HG02678 (cell line): ENCODE results near the gene FOXC1.

Source experiments
- ATAC-seq: cut with Tn5 transposase; IDR thresholded peaks from one replicate; pipeline ENCODE4 v1.9.1; 2021; ENCODE audit warnings: mild to moderate bottlenecking, moderate library complexity; ENCODE audit not compliant: unreplicated experiment

The FOXC1 gene

DNA sequence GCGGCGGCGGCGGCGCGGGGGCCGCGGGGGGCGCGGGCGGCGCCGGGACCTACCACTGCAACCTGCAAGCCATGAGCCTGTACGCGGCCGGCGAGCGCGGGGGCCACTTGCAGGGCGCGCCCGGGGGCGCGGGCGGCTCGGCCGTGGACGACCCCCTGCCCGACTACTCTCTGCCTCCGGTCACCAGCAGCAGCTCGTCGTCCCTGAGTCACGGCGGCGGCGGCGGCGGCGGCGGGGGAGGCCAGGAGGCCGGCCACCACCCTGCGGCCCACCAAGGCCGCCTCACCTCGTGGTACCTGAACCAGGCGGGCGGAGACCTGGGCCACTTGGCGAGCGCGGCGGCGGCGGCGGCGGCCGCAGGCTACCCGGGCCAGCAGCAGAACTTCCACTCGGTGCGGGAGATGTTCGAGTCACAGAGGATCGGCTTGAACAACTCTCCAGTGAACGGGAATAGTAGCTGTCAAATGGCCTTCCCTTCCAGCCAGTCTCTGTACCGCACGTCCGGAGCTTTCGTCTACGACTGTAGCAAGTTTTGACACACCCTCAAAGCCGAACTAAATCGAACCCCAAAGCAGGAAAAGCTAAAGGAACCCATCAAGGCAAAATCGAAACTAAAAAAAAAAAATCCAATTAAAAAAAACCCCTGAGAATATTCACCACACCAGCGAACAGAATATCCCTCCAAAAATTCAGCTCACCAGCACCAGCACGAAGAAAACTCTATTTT is 2.0 kb downstream of the FOXC1 start:
- ATAC-seq, result no peak

DNA sequence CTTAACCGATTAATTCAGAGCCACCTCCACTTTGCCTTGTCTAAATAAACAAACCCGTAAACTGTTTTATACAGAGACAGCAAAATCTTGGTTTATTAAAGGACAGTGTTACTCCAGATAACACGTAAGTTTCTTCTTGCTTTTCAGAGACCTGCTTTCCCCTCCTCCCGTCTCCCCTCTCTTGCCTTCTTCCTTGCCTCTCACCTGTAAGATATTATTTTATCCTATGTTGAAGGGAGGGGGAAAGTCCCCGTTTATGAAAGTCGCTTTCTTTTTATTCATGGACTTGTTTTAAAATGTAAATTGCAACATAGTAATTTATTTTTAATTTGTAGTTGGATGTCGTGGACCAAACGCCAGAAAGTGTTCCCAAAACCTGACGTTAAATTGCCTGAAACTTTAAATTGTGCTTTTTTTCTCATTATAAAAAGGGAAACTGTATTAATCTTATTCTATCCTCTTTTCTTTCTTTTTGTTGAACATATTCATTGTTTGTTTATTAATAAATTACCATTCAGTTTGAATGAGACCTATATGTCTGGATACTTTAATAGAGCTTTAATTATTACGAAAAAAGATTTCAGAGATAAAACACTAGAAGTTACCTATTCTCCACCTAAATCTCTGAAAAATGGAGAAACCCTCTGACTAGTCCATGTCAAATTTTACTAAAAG is 2.7 kb downstream of the FOXC1 start:
- ATAC-seq, result no peak

DNA sequence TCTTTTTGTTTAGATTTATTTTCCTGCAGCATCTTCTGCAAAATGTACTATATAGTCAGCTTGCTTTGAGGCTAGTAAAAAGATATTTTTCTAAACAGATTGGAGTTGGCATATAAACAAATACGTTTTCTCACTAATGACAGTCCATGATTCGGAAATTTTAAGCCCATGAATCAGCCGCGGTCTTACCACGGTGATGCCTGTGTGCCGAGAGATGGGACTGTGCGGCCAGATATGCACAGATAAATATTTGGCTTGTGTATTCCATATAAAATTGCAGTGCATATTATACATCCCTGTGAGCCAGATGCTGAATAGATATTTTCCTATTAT is 3.2 kb downstream of the FOXC1 start:
- ATAC-seq, result no peak

DNA sequence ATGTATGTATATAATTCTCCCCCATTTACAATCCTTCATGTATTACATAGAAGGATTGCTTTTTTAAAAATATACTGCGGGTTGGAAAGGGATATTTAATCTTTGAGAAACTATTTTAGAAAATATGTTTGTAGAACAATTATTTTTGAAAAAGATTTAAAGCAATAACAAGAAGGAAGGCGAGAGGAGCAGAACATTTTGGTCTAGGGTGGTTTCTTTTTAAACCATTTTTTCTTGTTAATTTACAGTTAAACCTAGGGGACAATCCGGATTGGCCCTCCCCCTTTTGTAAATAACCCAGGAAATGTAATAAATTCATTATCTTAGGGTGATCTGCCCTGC is 3.6 kb downstream of the FOXC1 start:
- no peak for ATAC-seq

DNA sequence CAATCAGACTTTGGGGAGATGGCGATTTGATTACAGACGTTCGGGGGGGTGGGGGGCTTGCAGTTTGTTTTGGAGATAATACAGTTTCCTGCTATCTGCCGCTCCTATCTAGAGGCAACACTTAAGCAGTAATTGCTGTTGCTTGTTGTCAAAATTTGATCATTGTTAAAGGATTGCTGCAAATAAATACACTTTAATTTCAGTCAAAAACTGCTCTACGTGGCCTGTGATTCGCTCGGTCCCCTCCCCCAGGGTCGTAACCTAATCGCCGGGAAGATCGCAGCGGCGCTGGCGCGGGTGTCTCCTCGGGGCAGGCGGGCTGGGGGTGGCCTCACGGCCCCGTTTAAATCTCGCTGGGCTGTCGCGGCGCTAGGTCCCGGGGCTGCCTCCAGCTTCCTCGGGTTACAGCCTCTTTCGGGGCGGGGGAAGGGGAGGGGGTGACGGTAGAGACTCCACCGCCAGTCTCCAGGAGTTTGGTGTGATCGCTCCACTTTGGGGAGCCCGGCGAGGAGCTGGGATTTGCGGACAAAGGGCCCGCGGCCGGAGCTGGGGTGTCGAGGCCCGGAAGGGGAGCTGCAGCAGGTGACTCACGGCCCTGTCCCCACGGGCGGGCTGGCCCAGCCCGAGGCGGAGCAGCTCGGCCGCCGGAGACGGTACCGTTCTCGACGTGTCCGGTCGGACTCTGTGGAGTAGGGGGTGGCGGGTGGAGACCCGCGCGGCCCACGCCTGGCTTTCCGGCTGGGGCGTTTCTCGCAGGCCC is 4.2 kb downstream of the FOXC1 start:
- no peak for ATAC-seq

DNA sequence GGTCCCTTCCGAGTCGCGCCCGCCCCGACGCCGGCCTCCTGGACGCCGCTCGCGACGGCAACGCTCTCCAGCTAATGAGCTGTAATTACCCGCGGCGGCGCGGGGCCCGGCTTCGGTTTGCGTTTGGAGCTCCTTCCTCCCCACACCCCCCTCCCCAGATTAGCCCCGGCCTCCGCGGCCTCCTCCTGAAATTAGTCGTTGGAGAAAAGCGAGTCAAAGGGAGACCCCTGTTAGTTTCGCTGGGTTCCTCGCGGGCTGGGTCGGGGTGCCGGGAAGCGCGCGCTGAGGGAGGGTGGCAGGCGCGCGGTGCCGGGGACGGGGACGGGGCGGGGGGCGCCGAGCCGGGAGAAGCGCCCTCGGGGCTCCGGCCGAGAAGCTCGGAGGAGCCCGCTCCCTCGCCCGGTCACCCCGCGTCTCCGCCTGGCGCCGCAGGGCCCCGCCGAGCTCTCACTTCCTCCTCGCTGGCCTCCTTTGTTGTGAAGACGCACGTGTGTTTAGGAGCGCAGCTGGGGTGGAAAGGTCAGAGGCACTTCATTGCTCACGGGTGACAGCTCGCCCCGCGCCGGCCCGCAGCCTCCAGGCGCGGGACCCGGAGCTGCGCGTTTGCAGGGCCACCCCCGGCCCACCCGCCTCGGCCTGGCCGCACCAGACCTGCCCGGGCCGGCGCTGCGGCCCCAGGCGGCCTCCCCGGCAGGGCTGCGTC is 4.9 kb downstream of the FOXC1 start:
- ATAC-seq, result no peak

DNA sequence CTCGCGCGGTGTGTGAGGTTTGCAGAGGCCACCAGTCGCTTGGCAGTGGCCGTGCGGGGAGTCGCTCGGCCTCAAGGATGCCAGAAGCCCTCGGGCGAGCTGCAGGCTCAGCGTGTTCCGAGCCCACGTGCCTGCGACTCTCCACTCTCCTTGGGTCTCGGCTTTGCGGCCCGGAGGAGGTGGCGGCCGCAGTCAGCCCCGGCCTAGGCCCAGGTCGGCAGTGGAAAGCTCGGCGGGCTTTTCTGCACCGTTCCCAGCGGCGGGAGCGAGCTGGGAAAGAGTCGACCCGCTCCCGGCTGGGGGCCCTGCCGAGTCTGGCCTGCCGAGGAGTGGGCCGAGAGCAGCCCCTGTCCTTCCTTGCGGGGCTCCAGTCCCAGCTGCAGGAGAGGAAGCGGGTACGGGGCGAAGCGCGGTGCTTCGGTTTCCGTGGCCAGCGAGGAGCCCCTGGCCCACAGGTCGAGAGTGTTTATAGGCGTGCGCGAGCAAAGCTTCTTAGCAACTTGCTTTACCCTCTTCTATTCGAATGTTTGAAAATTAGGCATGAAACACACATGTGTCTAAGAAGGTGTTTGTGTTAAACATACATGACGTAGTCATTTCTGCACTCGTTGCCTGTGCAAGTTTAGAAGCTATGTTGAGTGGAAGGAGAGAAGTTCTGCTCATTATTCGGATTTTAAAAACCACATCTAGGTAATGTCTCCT is 5.6 kb downstream of the FOXC1 start:
- no peak for ATAC-seq

DNA sequence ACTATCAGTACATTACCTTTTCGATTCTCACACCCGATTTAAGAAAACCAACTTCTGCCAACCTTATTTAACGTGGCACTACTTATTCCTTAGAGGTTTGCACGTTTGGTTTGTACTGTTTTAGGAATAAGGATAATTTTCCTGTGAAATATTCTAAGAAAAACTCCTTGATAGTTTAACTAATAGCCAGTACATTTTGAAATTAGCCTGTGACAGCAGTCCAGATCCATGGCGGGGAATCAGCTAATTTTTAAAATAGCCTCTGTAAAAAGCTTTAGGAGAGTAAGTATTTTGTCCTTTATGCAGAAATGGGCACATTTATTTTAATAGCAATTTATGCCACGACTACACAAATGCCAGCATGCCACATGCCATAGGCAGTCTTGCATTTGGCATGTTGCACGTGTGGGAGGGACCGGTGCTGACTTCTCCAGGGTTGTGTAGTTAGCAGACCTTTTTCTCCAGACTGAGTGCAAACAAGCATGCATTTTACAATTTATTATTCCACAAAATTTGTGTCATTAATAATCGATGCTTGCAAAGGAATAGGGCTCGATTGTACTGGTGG is 6.2 kb downstream of the FOXC1 start:
- ATAC-seq, result no peak

DNA sequence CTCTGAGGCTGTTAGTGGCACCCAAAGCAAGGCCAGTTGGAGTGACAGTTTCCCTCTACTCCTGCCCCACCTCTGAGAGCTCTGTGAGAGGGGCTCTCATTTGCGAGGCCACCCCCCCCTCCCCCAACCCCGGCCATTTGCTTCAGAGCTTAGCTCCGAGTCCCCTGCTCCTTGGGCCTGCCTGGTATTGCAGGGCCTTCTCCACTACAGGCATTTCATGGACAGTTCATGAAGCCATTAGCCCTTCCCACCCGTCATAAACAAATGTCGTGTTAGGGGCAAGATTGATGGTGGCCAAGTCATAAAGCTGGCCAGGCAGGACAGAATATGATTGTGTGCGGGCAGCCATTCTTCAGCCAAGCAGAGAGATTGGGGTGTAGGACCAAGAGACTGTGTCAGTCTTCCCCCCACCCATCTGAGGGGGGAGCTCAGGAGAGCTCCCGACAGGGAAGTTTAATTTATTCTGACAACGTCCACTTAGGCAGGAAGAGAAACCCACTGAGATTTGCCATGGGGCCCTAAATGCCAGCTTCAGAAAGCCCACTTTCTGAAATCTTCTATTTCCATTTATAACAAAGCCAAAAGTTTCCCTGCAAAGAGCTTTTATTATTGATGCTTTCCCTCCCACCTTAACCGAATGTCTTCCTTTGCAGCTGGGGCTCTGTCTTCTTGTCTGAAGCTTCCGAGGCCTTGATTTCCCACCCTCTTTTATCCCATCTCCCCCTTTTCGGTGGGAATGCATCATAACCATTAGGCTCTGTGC is 7.2 kb downstream of the FOXC1 start:
- no peak for ATAC-seq

DNA sequence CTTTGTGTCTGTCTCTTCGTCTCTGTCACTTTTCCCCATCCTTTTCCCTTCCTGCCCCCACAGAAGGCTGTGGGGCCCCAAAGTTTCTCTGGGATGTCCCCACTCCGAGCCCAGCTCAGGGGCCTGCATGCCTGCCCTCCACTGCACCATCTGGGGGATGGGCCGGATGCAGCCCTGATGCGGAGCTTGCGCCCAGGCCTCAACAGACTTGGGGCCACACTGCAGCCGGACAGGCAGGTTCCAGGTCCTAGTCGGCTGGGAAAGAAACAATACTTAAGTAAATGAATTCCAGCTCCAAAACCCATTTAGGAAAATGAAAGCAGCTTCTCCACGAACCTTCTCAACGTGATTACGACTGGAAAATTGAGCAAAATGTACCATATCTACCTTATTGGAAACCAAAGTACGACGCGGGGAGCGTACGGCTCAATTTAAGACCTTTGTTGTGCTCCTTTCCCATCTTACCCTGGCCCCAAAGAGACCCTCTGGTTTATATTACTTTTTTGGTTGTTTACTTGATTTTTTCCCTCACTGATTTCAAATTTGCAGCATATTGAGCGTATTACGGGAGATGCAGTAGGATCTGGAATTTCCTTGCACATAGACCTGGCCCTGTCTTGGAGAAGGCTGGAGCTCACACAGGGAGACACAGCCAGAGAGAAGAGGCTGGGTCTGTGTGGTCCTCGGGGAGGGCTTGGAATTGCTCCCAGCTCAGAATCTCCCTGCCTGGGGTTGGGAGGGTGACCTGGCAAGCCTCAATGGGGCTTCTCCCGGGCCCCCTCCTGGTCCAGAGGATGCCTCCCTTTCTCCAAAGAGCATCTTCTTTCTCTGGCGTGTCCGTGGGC is 8.0 kb downstream of the FOXC1 start:
- no peak for ATAC-seq

DNA sequence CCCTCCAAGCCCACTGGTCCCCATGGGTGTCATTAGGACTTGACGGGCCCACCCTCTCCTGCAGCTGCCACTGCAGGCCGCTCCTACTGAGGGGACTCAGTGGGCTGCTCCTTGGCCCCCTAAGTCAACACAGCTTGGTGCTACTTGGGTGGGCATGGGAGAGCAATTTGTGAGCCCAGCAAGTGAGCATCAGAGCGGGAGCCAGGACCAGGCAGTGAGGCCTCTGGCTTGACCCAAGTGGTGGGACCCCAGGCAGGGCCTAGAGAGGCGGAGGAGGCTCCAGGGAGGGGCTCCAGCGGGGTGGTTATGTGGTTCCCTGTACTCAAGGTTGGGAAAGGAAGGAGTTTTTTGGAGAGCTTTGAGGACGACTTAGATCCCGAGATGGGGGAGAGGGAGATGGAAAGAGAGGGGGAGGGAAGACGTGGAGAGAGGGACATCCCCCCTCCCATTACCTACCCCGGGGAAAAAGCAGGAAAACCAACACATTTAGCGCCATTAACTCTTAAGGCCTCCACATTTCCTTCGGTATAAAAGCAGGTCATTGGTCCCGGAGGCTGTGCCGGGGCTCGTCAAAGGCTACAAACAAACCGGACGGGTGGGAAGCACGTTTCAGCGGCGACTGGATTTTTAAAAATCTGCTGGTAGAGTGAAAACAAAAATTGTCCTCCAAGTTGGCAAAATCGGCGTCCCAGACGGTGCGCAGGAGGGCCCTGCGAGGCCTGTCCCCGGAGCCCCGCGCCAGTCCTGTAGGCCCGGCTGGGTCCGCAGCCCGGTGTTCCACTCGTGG is 8.8 kb downstream of the FOXC1 start:
- no peak for ATAC-seq

DNA sequence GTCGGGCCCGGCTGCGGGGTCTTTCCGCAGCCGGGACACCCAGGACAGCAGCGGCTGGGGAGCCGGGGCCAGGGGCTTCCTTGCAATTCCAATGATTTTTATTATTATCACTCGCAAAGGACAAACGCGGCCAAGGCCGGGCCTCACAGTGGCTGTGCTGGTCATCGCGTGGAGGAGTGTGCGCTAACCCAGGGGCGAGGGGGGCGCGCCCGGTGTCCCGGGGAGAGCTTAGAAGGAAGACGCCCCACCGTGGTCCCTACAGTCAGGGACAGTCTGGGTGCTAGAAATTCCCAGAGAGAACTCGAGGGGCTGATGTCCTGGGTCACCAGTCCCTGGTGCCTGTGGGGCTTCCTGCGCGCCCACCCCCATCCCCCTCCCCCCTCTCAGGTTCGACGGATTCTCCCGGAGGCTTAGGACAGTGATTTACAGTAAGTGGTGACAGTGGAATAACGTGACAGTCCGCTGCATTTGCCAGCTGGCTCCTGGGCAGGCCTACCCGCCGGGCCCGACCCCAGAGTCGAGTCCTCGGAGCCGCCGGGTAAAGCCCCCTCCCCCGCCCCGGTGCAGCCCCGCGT is 9.5 kb downstream of the FOXC1 start:
- ATAC-seq, result no peak

DNA sequence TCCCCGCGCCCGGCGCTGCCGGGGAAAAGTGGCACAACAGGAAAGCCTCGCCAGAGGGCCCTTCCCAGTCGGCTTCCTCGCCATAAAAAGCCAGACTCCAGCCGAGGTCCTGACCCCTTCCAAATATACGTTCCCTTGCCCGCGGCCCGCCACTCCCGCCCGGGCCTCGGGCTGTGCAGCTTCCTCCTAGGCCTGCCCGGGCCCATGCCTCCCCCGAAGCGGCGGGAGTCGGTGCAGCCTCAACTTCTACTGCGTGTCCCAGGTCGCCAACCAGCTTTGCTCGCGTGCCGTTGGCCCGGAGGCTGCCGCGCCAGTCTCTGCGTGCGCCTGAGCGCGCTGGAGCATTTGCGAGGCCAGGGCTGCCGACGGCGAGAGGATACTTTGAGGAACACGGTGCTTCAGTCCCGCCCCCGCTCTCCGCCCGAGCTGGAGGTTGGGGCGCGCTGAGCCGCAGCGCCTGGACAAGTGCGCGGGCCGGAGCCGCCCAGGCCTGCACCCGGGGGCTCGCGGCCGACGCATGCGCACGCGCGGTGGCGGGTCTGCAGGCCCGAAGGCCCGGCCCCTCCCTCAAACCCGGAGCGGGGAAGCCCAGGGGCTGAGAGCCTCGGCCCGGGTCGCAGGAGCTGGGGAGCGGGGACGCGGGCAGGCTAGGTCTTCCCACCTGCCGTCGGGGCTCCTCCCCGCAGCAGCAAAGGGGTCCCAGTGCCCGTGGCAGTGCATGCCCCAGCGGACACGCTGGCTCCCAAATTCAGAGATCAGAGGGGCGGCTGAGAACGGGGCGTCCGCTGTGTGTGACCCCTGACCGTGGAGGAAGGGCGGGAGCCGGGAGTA is 10.2 kb downstream of the FOXC1 start:
- no peak for ATAC-seq

DNA sequence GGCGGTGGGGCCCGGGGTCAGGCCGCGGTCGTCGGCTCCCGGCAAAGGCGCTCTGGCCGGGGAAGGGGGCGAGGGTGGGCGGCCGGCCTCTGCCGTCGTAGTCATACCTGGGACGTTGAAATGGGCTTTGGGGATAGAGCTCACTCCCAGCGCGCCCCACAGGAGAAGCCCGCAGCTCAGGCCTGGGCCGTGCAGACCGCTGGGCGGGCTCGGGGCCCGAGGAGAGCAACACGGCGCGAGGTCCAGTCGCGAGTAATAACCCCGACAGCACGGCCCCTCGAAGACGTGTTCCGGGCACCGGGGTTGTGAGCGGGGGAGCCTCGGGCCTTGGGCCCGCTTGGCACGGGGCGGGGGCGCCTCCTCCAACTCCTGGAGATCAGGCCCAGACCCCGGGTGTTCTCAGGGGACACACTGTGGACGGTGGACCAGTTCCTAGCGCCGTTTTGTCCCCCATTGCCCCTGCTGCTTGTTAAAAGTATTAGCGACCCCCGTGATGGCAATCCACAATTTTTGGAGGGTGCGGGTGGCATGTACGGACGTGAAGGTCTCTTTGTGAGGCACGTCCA is 10.9 kb downstream of the FOXC1 start:
- ATAC-seq, result no peak

DNA sequence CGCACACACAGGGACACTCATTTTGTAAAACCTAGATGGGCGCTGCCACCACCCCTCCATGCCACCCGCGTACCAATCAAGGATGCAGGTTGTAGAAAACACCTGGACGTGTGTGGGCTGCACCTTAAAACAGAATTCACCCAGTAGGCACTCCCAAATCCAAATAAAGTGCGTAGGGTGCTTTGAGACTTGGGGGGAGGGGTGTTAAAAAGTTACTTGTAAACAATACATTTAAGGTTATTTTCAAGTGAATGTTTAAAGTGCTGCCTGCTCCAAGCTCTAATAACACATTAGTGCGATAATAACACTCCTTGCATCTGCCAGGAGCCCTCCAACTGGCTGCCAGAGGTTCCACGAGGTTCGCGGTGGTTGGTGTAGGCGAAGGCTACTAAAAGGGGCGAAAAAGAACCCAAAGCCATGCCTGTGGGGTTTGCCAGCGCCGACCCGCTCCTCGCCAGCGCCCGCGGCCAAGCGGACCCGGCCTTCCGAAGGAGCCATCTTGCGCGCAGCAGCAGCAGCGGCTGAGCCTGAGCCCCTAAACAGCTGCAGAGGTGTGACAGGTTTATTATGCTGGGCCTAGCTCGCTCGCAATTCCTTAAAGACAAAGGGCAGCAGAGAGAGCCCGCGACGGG is 11.5 kb downstream of the FOXC1 start:
- no peak for ATAC-seq

DNA sequence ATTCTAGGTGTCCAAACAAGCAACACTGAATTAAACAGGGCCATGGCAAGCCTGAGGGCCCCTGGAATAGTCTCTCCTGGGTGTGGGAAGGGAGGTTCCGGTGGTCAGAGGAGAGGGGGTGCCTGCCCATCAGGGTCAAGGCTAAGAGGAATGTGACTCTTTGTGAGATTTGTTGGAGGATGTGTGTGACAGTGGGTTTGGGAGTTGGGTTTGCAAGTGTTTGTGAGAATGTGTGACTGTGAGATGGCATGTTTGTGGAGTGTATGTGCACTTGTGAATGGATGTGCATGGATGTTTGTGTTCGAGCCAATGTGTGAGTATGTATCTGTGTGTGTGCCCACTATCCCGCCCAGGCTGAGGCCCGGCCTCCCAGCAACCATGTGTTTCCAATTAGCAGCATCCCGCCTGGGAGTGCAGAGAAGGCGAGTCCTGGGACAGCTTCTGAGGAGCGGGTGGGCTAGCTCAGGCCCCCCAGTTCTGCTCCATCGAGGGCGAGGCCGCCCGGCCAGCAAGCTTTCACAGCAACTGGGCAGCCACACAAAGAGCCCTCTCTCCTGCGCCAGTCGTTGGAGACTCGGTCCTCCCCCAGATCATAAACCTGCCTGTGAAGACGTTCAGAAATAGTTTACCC is 12.6 kb downstream of the FOXC1 start:
- no peak for ATAC-seq
